NCI-H1092 (cell line): Measurements from ENCODE around the gene SHOC2.

ENCODE experiments used
- DNase-seq: peaks from one replicate; lab custom pipeline; 2025; lab: John Stamatoyannopoulos, UW

Gene SHOC2

GRCh38 chr10:110919349-110919931 lies at the start of gene SHOC2:
Gene SHOC2 (plus strand): TSS chr10:110919604. CDS start chr10:110964359, 44,755 bp downstream.
- peak; percentile 61 for DNase-seq

- no peak for DNase-seq
Measured at GRCh38 chr10:110870823-110871297, 48.5 kb upstream of the SHOC2 start.

GRCh38 chr10:110871298-110872084 lies 47.9 kb upstream of the SHOC2 start, which contains the start of gene PDCD4:
Gene PDCD4 (plus strand): TSS chr10:110871928. CDS start chr10:110876028, 4,100 bp downstream.
- DNase-seq, result peak; percentile 96

GRCh38 chr10:110872145-110872983 lies 47.0 kb upstream of the SHOC2 start:
- peak; percentile 83 for DNase-seq

- no peak for DNase-seq
Measured at GRCh38 chr10:110872984-110873923, 46.1 kb upstream of the SHOC2 start.

- DNase-seq, result no peak
Measured at GRCh38 chr10:110873951-110874350, 45.5 kb upstream of the SHOC2 start.

- DNase-seq, result no peak
Measured at GRCh38 chr10:110876000-110876399, 43.4 kb upstream of the SHOC2 start.

GRCh38 chr10:110876788-110877187 lies 42.6 kb upstream of the SHOC2 start:
- DNase-seq, result no peak

GRCh38 chr10:110880012-110880411 lies 39.4 kb upstream of the SHOC2 start:
- no peak for DNase-seq

GRCh38 chr10:110881247-110881646 lies 38.2 kb upstream of the SHOC2 start:
- DNase-seq, result no peak

GRCh38 chr10:110881905-110882304 lies 37.5 kb upstream of the SHOC2 start:
- DNase-seq, result no peak

- no peak for DNase-seq
Measured at GRCh38 chr10:110883924-110884323, 35.5 kb upstream of the SHOC2 start.

GRCh38 chr10:110885932-110886674 lies 33.3 kb upstream of the SHOC2 start:
- DNase-seq, result no peak

GRCh38 chr10:110887560-110887959 lies 31.8 kb upstream of the SHOC2 start:
- no peak for DNase-seq

- no peak for DNase-seq
Measured at GRCh38 chr10:110892602-110893288, 26.7 kb upstream of the SHOC2 start.

- no peak for DNase-seq
Measured at GRCh38 chr10:110893559-110894179, 25.7 kb upstream of the SHOC2 start.

- DNase-seq, result no peak
Measured at GRCh38 chr10:110897184-110897583, 22.2 kb upstream of the SHOC2 start.

- no peak for DNase-seq
Measured at GRCh38 chr10:110898391-110898790, 21.0 kb upstream of the SHOC2 start.

GRCh38 chr10:110900983-110901382 lies 18.4 kb upstream of the SHOC2 start:
- DNase-seq, result no peak
